GM19193 (cell line): ENCODE data around the gene CRELD1.

ENCODE experiments used
- POLR2A ChIP-seq: IDR thresholded peaks from 4 replicates; pipeline ENCODE4 v1.6.1; 2011; ENCODE audit not compliant: insufficient read depth, insufficient read length; ENCODE audit errors: extremely low read depth

Gene CRELD1

DNA sequence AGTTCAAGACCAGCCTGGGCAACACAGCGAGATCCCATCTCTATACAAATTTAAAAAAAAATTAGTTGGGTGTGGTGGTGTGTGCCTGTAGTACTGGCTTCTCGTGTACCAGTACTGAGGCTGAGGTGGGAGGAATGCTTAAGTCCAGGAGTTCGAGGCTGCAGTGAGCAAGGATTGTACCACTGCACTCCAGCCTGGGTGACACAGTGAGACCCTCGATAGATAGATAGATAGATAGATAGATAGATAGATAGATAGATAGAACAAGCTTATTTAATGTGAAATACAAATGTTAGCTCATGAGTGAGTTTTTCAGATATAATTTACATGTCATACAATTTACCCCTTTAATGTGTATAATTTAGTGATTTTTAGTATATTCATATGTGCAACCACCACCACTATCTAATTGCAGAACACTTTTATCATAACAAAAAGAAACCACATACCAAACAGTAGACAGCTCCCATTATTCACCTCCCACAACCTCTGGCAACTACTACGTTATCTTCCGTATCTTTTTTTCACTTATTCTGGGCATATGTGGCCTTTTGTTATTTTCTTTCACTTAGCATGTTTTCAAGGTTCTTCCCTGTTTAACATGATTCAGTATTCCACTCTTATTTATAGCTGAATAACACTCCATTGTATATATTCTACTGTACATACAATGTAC is 31.7 kb downstream of the CRELD1 start:
- no peak for TF ChIP-seq POLR2A

- TF ChIP-seq POLR2A, result no peak
Measured at GRCh38 chr3:9966841-9967240, 33.2 kb downstream of the CRELD1 start.

DNA sequence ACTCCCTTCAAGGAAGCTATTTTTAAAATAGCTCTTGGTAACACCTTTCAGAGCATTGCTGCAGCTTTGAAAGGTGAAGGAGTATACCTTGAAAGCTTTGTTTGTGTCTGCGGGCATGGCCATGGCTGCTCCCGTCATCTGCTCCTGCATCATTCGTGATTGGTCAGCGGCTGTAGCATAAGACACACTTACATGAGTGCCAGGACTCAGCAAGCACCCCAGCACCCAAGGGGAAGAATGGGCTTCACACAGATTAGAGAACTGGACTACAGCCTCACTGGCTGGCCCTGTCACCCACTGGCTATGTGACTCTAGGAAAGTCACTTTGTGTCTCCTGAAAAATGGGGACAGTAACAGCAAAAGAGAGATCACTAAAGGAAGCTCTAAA is 36.0 kb downstream of the CRELD1 start:
- TF ChIP-seq POLR2A, result no peak

DNA sequence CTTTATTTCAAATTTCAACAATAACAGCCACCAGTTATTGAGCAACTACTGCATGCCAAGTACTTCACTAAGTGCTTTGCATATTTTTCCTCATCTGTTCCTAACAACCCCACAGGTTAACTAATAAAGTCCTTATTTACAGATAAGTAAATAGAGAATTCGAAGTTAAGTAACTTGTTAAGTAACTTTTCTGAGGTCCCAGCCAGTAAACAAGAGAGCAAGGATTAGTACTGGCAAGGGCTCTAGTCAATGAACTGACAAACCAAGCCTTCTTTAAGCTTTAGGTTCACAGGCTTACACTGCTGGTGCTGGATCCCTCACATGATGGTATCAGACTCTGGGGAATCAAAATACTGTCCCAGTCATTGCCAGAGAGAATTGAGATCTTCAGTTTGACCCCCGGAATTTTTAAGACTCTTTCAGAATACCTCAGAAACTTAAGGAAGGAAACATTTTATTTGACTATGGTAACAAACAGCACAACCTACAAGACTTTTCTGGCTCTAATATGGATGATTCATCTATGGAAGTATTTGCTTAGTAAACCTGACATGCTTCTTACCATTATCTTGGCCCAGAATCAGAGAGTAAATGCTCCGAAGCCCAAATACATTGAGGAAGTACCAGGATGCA is 36.5 kb downstream of the CRELD1 start:
- TF ChIP-seq POLR2A, result no peak

DNA sequence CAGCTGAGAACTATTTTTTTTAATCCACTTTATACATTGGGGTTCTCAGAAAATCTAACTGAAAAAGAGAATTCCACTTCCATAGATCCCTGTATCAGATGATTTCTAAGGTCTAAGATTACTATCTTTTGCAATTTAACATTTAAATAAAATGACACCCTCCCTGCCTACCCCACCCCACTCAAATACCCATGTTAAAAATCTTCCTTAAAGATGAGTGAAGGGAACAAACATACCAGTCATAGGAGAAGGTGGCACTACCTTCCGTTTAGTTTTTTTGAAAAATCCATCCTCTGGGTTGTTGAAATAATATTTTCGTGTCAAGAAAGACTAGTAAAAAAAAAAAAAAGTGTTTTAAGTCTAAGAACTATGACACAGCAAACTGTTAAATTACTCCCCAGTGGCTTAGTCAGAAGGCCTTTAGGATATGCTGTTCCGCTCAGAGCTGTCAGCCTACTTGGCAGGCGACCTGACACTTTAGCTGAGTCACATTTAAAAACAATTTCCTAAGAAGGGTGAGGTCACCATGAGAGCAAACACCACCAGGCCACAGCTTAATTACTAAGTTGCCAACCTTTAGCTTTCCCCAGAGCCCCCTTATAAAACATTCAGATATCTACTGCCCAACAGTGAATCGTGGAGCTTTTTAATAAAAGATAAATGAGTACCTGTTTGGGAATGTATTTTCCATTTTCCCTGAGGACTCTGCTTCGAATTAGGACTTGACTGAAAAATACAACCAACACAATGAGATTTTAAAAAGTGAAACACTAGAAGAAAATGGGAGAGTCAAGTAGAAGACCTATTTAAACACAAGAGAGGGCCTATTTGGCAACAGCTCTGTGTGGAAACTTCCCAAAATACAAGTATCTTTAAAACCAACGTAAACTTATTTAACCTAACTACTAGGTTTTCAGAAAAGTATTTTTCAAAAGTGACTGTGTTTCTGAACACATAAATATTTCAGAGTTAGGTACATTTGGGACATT is 43.4 kb downstream of the CRELD1 start:
- TF ChIP-seq POLR2A, result no peak

DNA sequence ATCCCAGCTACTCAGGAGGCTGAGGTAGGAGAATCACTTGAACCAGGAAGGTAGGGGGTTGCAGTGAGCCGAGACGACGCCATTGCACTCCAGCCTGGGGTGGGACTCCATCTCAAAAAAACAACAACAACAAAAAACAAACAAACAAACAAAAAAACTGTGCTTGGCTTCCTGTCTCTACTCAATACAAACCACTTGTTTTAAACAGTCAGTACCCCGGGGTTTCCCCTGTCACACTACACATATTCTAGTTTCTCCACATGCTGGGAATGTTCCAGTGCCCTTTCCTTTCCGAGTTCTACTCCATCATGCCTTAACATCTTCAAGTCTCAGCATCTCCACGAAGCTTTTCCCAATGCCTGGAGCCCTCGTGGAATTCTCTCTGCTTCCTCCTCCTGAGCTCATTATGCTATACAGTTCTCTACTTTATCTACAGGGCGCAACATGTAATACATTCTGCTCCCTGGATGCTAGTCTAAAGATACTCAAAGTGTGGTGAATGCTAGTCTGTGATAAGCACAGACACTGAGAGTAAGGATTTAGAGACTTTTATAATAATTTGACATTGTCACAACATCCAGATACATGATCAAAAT is 45.2 kb downstream of the CRELD1 start:
- TF ChIP-seq POLR2A, result no peak

GRCh38 chr3:9980251-9980650 is 46.6 kb downstream of the CRELD1 start:
- TF ChIP-seq POLR2A, result no peak

DNA sequence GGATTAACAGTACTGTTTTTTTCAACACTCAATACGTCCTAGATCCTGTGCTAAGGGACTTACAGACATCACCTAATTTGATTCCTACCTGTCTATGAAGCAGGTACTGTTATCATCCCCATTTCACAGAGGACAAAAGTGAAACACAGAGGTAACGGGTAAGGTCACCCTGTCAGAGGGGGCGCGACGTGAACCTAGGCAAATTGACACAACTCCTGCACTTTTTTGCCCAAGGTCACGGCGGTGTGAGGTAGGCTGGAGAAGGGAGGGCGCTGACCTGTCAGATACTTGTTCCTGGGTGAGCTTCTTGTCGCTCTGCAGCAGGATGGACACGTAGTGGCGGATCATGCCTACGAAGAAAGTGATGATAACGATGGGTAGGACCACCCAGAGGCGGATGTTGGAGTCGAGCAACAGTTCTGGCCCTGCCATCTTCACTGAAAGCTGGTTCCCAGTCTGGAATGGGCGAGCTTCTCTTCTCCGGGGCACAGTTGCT is 52.6 kb downstream of the CRELD1 start:
- TF ChIP-seq POLR2A, result no peak

- TF ChIP-seq POLR2A, result no peak
Measured at GRCh38 chr3:9994086-9994844, 60.6 kb downstream of the CRELD1 start.
